ENCODE results near the gene RILP. TPM values are rescaled to one million over a fixed set of nuclear protein-coding genes. Genes with fewer than 3 reads are reported as not detected.

RILP gene
- total and polyA plus RNA-seq, 2 experiments from 2014 or later: 10.3 to 11.1 TPM

DNA sequence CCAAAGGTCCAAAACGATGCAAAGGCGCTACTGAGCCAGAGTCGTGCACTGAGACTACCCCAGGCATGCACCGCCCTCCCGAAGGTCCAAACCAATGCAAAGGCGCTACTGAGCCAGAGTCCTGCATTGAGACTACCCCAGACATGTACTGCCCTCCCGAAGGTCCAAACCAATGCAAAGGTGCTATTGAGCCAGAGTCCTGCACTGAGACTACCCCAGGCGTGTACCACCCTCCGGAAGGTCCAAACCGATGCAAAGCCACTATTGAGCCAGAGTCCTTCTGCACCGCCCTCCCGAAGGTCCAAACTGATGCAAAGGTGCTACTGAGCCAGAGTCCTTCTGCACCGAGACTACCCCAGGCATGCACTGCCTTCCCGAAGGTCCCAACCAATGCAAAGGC lies 48.1 kb downstream of the RILP start:
- no peaks in the 10 kb centered on the region for H3K36me3 ChIP-seq (replicated peaks; ENCODE audit: insufficient read depth, low read depth)
- H3K9me3 ChIP-seq (ENCODE audit: low read depth): no peaks in the 10 kb centered on the region
- TF ChIP-seq EZH2 (IDR thresholded peaks at IDR 0.05; ENCODE audit: borderline replicate concordance) (no peak), EZH2phosphoT487 (IDR thresholded peaks at IDR 0.05; ENCODE audit: low read depth, severe bottlenecking, unreplicated experiment) (no peak), CTCF (IDR thresholded peaks at IDR 0.05; ENCODE audit: poor library complexity) (no peak)
- H3K27me3 ChIP-seq: no peaks in the 10 kb centered on the region
- no peak overlapping the region for H3K4me3 ChIP-seq
- no peaks in the 10 kb centered on the region for H3K79me2 ChIP-seq
- H2AFZ ChIP-seq: no peak overlapping the region
- no peak overlapping the region for H3K4me2 ChIP-seq
- 99% methylated on average over 14 of the region's 14 CpGs for WGBS (ENCODE audit: low lambda C conversion rate, missing lambda C conversion rate)
- no peaks in the 10 kb centered on the region for H3K9me2 ChIP-seq (replicated peaks; ENCODE audit: insufficient read depth)
- no peaks in the 10 kb centered on the region for H4K20me1 ChIP-seq (ENCODE audit: insufficient read depth, poor library complexity, severe bottlenecking)
- peaks cover 6% of the 10 kb centered on the region for H3K4me1 ChIP-seq (ENCODE audit: insufficient read depth)
- DNase-seq (ENCODE audit: low spot score): no peak
- no peak overlapping the region for H3K27ac ChIP-seq

GRCh38 chr17:1598399-1599095 lies 51.1 kb downstream of the RILP start:
- Histone ChIP-seq H4K20me1 (ENCODE audit: insufficient read depth, poor library complexity, severe bottlenecking) (no peaks in the 10 kb centered on the region), H3K4me2 (peak overlapping the region; percentile 42), H3K4me1 (ENCODE audit: insufficient read depth) (peaks cover 9% of the 10 kb centered on the region), H3K9me3 (ENCODE audit: low read depth) (no peaks in the 10 kb centered on the region), H3K79me2 (no peaks in the 10 kb centered on the region), H3K4me3 (no peak overlapping the region), H3K27me3 (no peaks in the 10 kb centered on the region), H2AFZ (no peak overlapping the region), H3K27ac (peak overlapping the region; percentile 86), H3K9me2 (replicated peaks; ENCODE audit: insufficient read depth) (no peaks in the 10 kb centered on the region), H3K36me3 (replicated peaks; ENCODE audit: insufficient read depth, low read depth) (no peaks in the 10 kb centered on the region)
- peak; percentile 2 for DNase-seq (ENCODE audit: low spot score)
- no peak for TF ChIP-seq EZH2 (IDR thresholded peaks at IDR 0.05; ENCODE audit: borderline replicate concordance)
- TF ChIP-seq CTCF (IDR thresholded peaks at IDR 0.05; ENCODE audit: poor library complexity): no peak
- no peak for TF ChIP-seq EZH2phosphoT487 (IDR thresholded peaks at IDR 0.05; ENCODE audit: low read depth, severe bottlenecking, unreplicated experiment)
- WGBS (ENCODE audit: low lambda C conversion rate, missing lambda C conversion rate): 94% methylated on average over 8 of the region's 8 CpGs

DNA sequence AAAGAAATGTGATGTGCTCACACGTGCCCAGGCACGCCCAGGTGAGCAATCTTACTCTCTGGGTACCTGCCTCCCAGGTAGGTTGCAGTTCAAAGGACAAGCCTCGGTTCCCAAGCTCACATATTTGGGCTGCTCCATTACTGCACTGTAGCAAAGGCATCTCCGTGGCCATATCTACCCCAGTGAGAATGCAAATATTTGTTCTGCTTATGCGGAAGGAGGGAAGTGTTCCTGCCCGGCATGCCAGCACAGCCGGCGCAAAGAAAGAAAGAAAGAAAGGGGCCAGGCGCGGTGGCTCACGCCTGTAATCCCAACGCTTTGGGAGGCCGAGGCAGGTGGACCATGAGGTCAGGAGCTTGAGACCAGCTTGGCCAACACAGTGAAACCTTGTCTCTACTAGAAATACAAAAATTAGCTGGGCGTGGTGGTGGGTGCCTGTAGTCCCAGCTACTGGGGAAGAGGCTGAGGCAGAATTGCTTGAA lies 51.8 kb downstream of the RILP start:
- Histone ChIP-seq H3K4me1 (ENCODE audit: insufficient read depth) (peaks cover 13% of the 10 kb centered on the region), H3K4me2 (peak overlapping the region; percentile 42), H3K9me3 (ENCODE audit: low read depth) (no peaks in the 10 kb centered on the region), H3K4me3 (no peak overlapping the region), H3K27me3 (no peaks in the 10 kb centered on the region), H3K36me3 (replicated peaks; ENCODE audit: insufficient read depth, low read depth) (no peaks in the 10 kb centered on the region), H2AFZ (no peak overlapping the region), H3K9me2 (replicated peaks; ENCODE audit: insufficient read depth) (no peaks in the 10 kb centered on the region), H3K79me2 (no peaks in the 10 kb centered on the region), H4K20me1 (ENCODE audit: insufficient read depth, poor library complexity, severe bottlenecking) (no peaks in the 10 kb centered on the region), H3K27ac (peak overlapping the region; percentile 86)
- 64% methylated on average over 14 of the region's 14 CpGs for WGBS (ENCODE audit: low lambda C conversion rate, missing lambda C conversion rate)
- peak; percentile 57 for DNase-seq (ENCODE audit: low spot score)
- TF ChIP-seq EZH2 (IDR thresholded peaks at IDR 0.05; ENCODE audit: borderline replicate concordance): no peak
- no peak for TF ChIP-seq CTCF (IDR thresholded peaks at IDR 0.05; ENCODE audit: poor library complexity)
- no peak for TF ChIP-seq EZH2phosphoT487 (IDR thresholded peaks at IDR 0.05; ENCODE audit: low read depth, severe bottlenecking, unreplicated experiment)

Small RNA genes lying within 50 kb of the gene (small RNA-seq; reads per million reads assigned to genes)
- gene RN7SL105P: not detected

Other genes with a start within 250 kb of the RILP start
- gene YWHAE, start 249.6 kb downstream of the RILP start, total RNA-seq: 566 and 611 TPM in 2 replicates
- 339 and 374 TPM in 2 replicates for gene YWHAE, start 249.6 kb downstream of the RILP start, polyA plus RNA-seq
- 66.7 and 72.1 TPM in 2 replicates for gene CRK, start 193.6 kb downstream of the RILP start, total RNA-seq
- gene CRK, start 193.6 kb downstream of the RILP start, polyA plus RNA-seq: 66.5 and 69.2 TPM in 2 replicates
- gene MYO1C, start 157.2 kb downstream of the RILP start, total RNA-seq: 74.4 and 76.8 TPM in 2 replicates
- 85.3 and 92.3 TPM in 2 replicates for gene MYO1C, start 157.2 kb downstream of the RILP start, polyA plus RNA-seq
- gene INPP5K, start 133.3 kb downstream of the RILP start, total RNA-seq: 34.7 and 48.4 TPM in 2 replicates
- 33.5 and 40.4 TPM in 2 replicates for gene INPP5K, start 133.3 kb downstream of the RILP start, polyA plus RNA-seq
- gene PITPNA, start 87.1 kb downstream of the RILP start, total RNA-seq: 25.4 and 26.8 TPM in 2 replicates
- gene PITPNA, start 87.1 kb downstream of the RILP start, polyA plus RNA-seq: 55.0 and 58.0 TPM in 2 replicates
- 6.0 and 6.1 TPM in 2 replicates for gene SLC43A2, start 21.0 kb downstream of the RILP start, total RNA-seq
- 9.8 and 10.2 TPM in 2 replicates for gene SLC43A2, start 21.0 kb downstream of the RILP start, polyA plus RNA-seq
- gene SCARF1, start 4.1 kb downstream of the RILP start, total RNA-seq: 0.93 and 1.2 TPM in 2 replicates
- 1.0 and 2.0 TPM in 2 replicates for gene SCARF1, start 4.1 kb downstream of the RILP start, polyA plus RNA-seq
- gene PRPF8, start 35.0 kb upstream of the RILP start, total RNA-seq: 100 and 107 TPM in 2 replicates
- 119 and 125 TPM in 2 replicates for gene PRPF8, start 35.0 kb upstream of the RILP start, polyA plus RNA-seq
- gene TLCD2, start 60.5 kb upstream of the RILP start, total RNA-seq: 4.5 and 4.9 TPM in 2 replicates
- gene TLCD2, start 60.5 kb upstream of the RILP start, polyA plus RNA-seq: 2.0 and 3.0 TPM in 2 replicates
- 16.9 and 24.4 TPM in 2 replicates for gene WDR81, start 74.8 kb upstream of the RILP start, total RNA-seq
- gene WDR81, start 74.8 kb upstream of the RILP start, polyA plus RNA-seq: 24.0 and 27.6 TPM in 2 replicates
- gene SERPINF2, start 93.0 kb upstream of the RILP start, total RNA-seq: 127 and 140 TPM in 2 replicates
- 127 and 164 TPM in 2 replicates for gene SERPINF2, start 93.0 kb upstream of the RILP start, polyA plus RNA-seq
- gene SERPINF1, start 112.2 kb upstream of the RILP start, total RNA-seq: 1,201 and 1,404 TPM in 2 replicates
- gene SERPINF1, start 112.2 kb upstream of the RILP start, polyA plus RNA-seq: 739 and 774 TPM in 2 replicates
- 8.7 and 11.4 TPM in 2 replicates for gene SMYD4, start 180.0 kb upstream of the RILP start, total RNA-seq
- 8.5 and 9.5 TPM in 2 replicates for gene SMYD4, start 180.0 kb upstream of the RILP start, polyA plus RNA-seq
- gene RPA1, start 180.1 kb upstream of the RILP start, total RNA-seq: 15.2 and 17.6 TPM in 2 replicates
- gene RPA1, start 180.1 kb upstream of the RILP start, polyA plus RNA-seq: 32.4 and 33.6 TPM in 2 replicates

Measured in hepatocyte (in vitro differentiated cells).